WERI-Rb-1 (cell line): ENCODE data around the gene SPATA6L.

Experiments
- DNase-seq: peaks from one replicate; pipeline ENCODE4 v3.0.0-alpha.2; 2020
- H3K27ac ChIP-seq: fragments of 250-450 bp; sonication (Bioruptor Pico); 2 replicates; pipeline ENCODE4 v1.5.1; 2020; ENCODE audit warnings: mild to moderate bottlenecking, moderate library complexity
- H3K27me3 ChIP-seq: fragments of 250-450 bp; sonication (Bioruptor Pico); 2 replicates; pipeline ENCODE4 v1.5.1; 2021; ENCODE audit warnings: mild to moderate bottlenecking, low read depth, moderate library complexity; ENCODE audit not compliant: insufficient read depth, severe bottlenecking
- H3K36me3 ChIP-seq: fragments of 250-450 bp; sonication (Bioruptor Pico); 2 replicates; pipeline ENCODE4 v1.5.1; 2020; ENCODE audit warnings: mild to moderate bottlenecking, moderate library complexity
- H3K4me3 ChIP-seq: 2 replicates; pipeline ENCODE4 v1.5.1; 2011; ENCODE audit warnings: low read depth, mild to moderate bottlenecking, control low read depth, low read length
- H3K9me3 ChIP-seq: fragments of 250-450 bp; sonication (Bioruptor Pico); 2 replicates; pipeline ENCODE4 v1.5.1; 2021; ENCODE audit warnings: mild to moderate bottlenecking, moderate library complexity; ENCODE audit not compliant: severe bottlenecking
- CTCF ChIP-seq: IDR thresholded peaks from 2 replicates; pipeline ENCODE4 v1.5.1; 2011; ENCODE audit warnings: low read depth, mild to moderate bottlenecking, control low read depth, inconsistent platforms, low read length

The SPATA6L gene

GRCh38 chr9:4706021-4706420 lies 39.7 kb upstream of the SPATA6L start:
- Histone ChIP-seq H3K27ac (no peak overlapping the region), H3K9me3 (no peaks in the 10 kb centered on the region), H3K36me3 (peaks cover 14% of the 10 kb centered on the region), H3K4me3 (no peak overlapping the region), H3K27me3 (no peaks in the 10 kb centered on the region)
- DNase-seq = no peak
- TF ChIP-seq CTCF = no peak

- Histone ChIP-seq H3K9me3 (no peaks in the 10 kb centered on the region), H3K27ac (no peak overlapping the region), H3K36me3 (peaks cover 14% of the 10 kb centered on the region), H3K27me3 (no peaks in the 10 kb centered on the region), H3K4me3 (no peak overlapping the region)
- TF ChIP-seq CTCF = no peak
- DNase-seq = no peak
Measured at GRCh38 chr9:4704129-4704528, 37.8 kb upstream of the SPATA6L start.

GRCh38 chr9:4701526-4701925 lies 35.2 kb upstream of the SPATA6L start:
- DNase-seq = no peak
- Histone ChIP-seq H3K9me3 (no peaks in the 10 kb centered on the region), H3K27me3 (no peaks in the 10 kb centered on the region), H3K27ac (no peak overlapping the region), H3K4me3 (no peak overlapping the region), H3K36me3 (peaks cover 31% of the 10 kb centered on the region)
- no peak for TF ChIP-seq CTCF

GRCh38 chr9:4700932-4701331 lies 34.7 kb upstream of the SPATA6L start:
- TF ChIP-seq CTCF = no peak
- H3K27ac ChIP-seq = no peak overlapping the region
- peaks cover 31% of the 10 kb centered on the region for H3K36me3 ChIP-seq
- H3K9me3 ChIP-seq = no peaks in the 10 kb centered on the region
- no peaks in the 10 kb centered on the region for H3K27me3 ChIP-seq
- DNase-seq = no peak
- H3K4me3 ChIP-seq = no peak overlapping the region

- Histone ChIP-seq H3K27ac (no peak overlapping the region), H3K4me3 (no peak overlapping the region), H3K9me3 (no peaks in the 10 kb centered on the region), H3K27me3 (no peaks in the 10 kb centered on the region), H3K36me3 (peaks cover 31% of the 10 kb centered on the region)
- no peak for DNase-seq
- no peak for TF ChIP-seq CTCF
Measured at GRCh38 chr9:4700091-4700490, 33.8 kb upstream of the SPATA6L start.

GRCh38 chr9:4691795-4692194 lies 25.5 kb upstream of the SPATA6L start:
- Histone ChIP-seq H3K27ac (no peak overlapping the region), H3K4me3 (no peak overlapping the region), H3K9me3 (no peaks in the 10 kb centered on the region), H3K36me3 (peaks cover 24% of the 10 kb centered on the region), H3K27me3 (no peaks in the 10 kb centered on the region)
- TF ChIP-seq CTCF = no peak
- DNase-seq = no peak
